Astrocyte (in vitro differentiated cells and primary cell): ENCODE measurements around the gene CLTCL1. TPM values are rescaled to one million over a fixed set of nuclear protein-coding genes. Genes with fewer than 3 reads are reported as not detected.

ENCODE experiments used
- DNase-seq: peaks from one replicate; pipeline ENCODE4 v3.0.0-alpha.2; 2010; ENCODE audit warnings: low read depth
- FAIRE-seq: peaks from 2 replicates; lab custom pipeline; 2011; peaks lifted over from hg19 to GRCh38; lab: Jason Lieb, UNC
- H2AFZ ChIP-seq: 2 replicates; pipeline ENCODE4 v1.6.0; 2012; ENCODE audit warnings: low read depth, low read length, inconsistent platforms
- H3K27ac ChIP-seq: 2 replicates; pipeline ENCODE4 v1.5.1; 2011; ENCODE audit warnings: low read depth, low read length, inconsistent platforms
- H3K27me3 ChIP-seq: 2 replicates; pipeline ENCODE4 v1.6.0; 2011; ENCODE audit warnings: low read length, inconsistent platforms; ENCODE audit not compliant: insufficient read depth
- H3K36me3 ChIP-seq: 2 replicates; pipeline ENCODE4 v1.5.1; 2011; ENCODE audit warnings: low read length, inconsistent platforms; ENCODE audit not compliant: insufficient read depth
- H3K4me1 ChIP-seq: 2 replicates; pipeline ENCODE4 v1.5.1; 2011; ENCODE audit warnings: low read length, inconsistent platforms; ENCODE audit not compliant: insufficient read depth
- H3K4me2 ChIP-seq: 2 replicates; pipeline ENCODE4 v1.6.0; 2012; ENCODE audit warnings: low read length, inconsistent platforms
- H3K4me3 ChIP-seq: 2 replicates; pipeline ENCODE4 v1.5.1; 2011; ENCODE audit warnings: low read depth, mild to moderate bottlenecking, low read length, inconsistent platforms; ENCODE audit not compliant: insufficient read depth
- H3K79me2 ChIP-seq: 2 replicates; pipeline ENCODE4 v1.6.0; 2012; ENCODE audit warnings: mild to moderate bottlenecking, low read length, inconsistent platforms; ENCODE audit not compliant: insufficient read depth
- H3K9ac ChIP-seq: 2 replicates; pipeline ENCODE4 v1.6.0; 2012; ENCODE audit warnings: mild to moderate bottlenecking, low read length, inconsistent platforms
- H3K9me3 ChIP-seq: 2 replicates; pipeline ENCODE4 v1.5.1; 2012; ENCODE audit warnings: low read depth, mild to moderate bottlenecking, low read length, inconsistent platforms; ENCODE audit not compliant: insufficient read depth
- H4K20me1 ChIP-seq: 2 replicates; pipeline ENCODE4 v1.6.0; 2012; ENCODE audit warnings: low read length, inconsistent platforms; ENCODE audit not compliant: insufficient read depth
- H3K27ac Mint-ChIP-seq: one replicate; pipeline ENCODE4 v1.8.0; 2021; ENCODE audit warnings: mild to moderate bottlenecking, mixed read lengths; ENCODE audit not compliant: unreplicated experiment
- H3K27me3 Mint-ChIP-seq: one replicate; pipeline ENCODE4 v1.8.0; 2021; ENCODE audit warnings: low read depth, mixed read lengths; ENCODE audit not compliant: unreplicated experiment
- H3K36me3 Mint-ChIP-seq: one replicate; pipeline ENCODE4 v1.8.0; 2021; ENCODE audit warnings: low read depth, mixed read lengths; ENCODE audit not compliant: unreplicated experiment
- H3K4me1 Mint-ChIP-seq: one replicate; pipeline ENCODE4 v1.8.0; 2021; ENCODE audit warnings: low read depth, mixed read lengths; ENCODE audit not compliant: unreplicated experiment
- H3K4me3 Mint-ChIP-seq: one replicate; pipeline ENCODE4 v1.8.0; 2021; ENCODE audit warnings: mild to moderate bottlenecking, moderate library complexity, mixed read lengths; ENCODE audit not compliant: unreplicated experiment
- H3K9me3 Mint-ChIP-seq: one replicate; pipeline ENCODE4 v1.8.0; 2021; ENCODE audit warnings: mild to moderate bottlenecking, mixed read lengths; ENCODE audit not compliant: unreplicated experiment
- CTCF ChIP-seq: IDR thresholded peaks from 2 replicates; pipeline ENCODE4 v1.5.1; 2011; ENCODE audit warnings: low read depth, mild to moderate bottlenecking, inconsistent platforms, low read length, moderate library complexity; ENCODE audit not compliant: insufficient read depth
- EZH2 ChIP-seq: IDR thresholded peaks from 2 replicates; pipeline ENCODE4 v1.6.1; 2012; ENCODE audit warnings: mild to moderate bottlenecking, low read length, inconsistent platforms; ENCODE audit not compliant: insufficient read depth
- total RNA-seq: library from RNA; stranded (reverse); gene quantifications from 2 replicates; pipeline ENCODE4 v1.2.1, GENCODE V29; 2021

The CLTCL1 gene
- total RNA-seq, 1 donor from 2014 or later = 54.4 TPM

- H3K36me3 ChIP-seq = no peaks in the 10 kb centered on the region
- DNase-seq = no peak
- no peak for FAIRE-seq
Measured at GRCh38 chr22:19214078-19214473, 77.4 kb downstream of the CLTCL1 start.

GRCh38 chr22:19213442-19214077, 78.0 kb downstream of the CLTCL1 start:
- Histone ChIP-seq H3K9ac (no peak overlapping the region), H3K27ac (no peak overlapping the region), H3K4me2 (no peak overlapping the region), H2AFZ (no peak overlapping the region), H3K4me1 (no peaks in the 10 kb centered on the region), H4K20me1 (no peaks in the 10 kb centered on the region), H3K4me3 (no peak overlapping the region), H3K79me2 (no peaks in the 10 kb centered on the region), H3K27me3 (no peaks in the 10 kb centered on the region), H3K36me3 (no peaks in the 10 kb centered on the region), H3K9me3 (no peaks in the 10 kb centered on the region)
- Mint-ChIP-seq H3K4me3 (no peak overlapping the region), H3K27ac (no peak overlapping the region), H3K27me3 (no peaks in the 10 kb centered on the region), H3K36me3 (peaks cover 48% of the 10 kb centered on the region), H3K9me3 (no peaks in the 10 kb centered on the region), H3K4me1 (no peaks in the 10 kb centered on the region)
- no peak for FAIRE-seq
- no peak for DNase-seq
- no peak for TF ChIP-seq EZH2
- TF ChIP-seq CTCF = no peak

More at GRCh38 chr22:19214078-19214473, 77.4 kb downstream of the CLTCL1 start:
- H2AFZ ChIP-seq = no peak overlapping the region
- Mint-ChIP-seq H3K9me3 (no peaks in the 10 kb centered on the region), H3K4me3 (no peak overlapping the region), H3K36me3 (peaks cover 49% of the 10 kb centered on the region), H3K27me3 (no peaks in the 10 kb centered on the region), H3K27ac (no peak overlapping the region), H3K4me1 (no peaks in the 10 kb centered on the region)
- no peak overlapping the region for H3K4me2 ChIP-seq
- no peaks in the 10 kb centered on the region for H3K4me1 ChIP-seq
- H3K27ac ChIP-seq = no peak overlapping the region
- TF ChIP-seq CTCF = no peak
- no peaks in the 10 kb centered on the region for H3K79me2 ChIP-seq
- no peaks in the 10 kb centered on the region for H3K27me3 ChIP-seq
- no peak overlapping the region for H3K4me3 ChIP-seq
- no peaks in the 10 kb centered on the region for H4K20me1 ChIP-seq
- H3K9me3 ChIP-seq = no peaks in the 10 kb centered on the region
- H3K9ac ChIP-seq = no peak overlapping the region

- no peaks in the 10 kb centered on the region for H3K27me3 ChIP-seq
- no peaks in the 10 kb centered on the region for H3K9me3 Mint-ChIP-seq
- no peak overlapping the region for H3K4me3 Mint-ChIP-seq
- H3K9ac ChIP-seq = no peak overlapping the region
- H2AFZ ChIP-seq = no peak overlapping the region
- no peak overlapping the region for H3K27ac Mint-ChIP-seq
- H3K27ac ChIP-seq = no peak overlapping the region
- no peaks in the 10 kb centered on the region for H3K27me3 Mint-ChIP-seq
- no peaks in the 10 kb centered on the region for H3K36me3 ChIP-seq
- no peak overlapping the region for H3K4me2 ChIP-seq
- FAIRE-seq (no peak), DNase-seq (no peak)
- peaks cover 48% of the 10 kb centered on the region for H3K36me3 Mint-ChIP-seq
- H3K9me3 ChIP-seq = no peaks in the 10 kb centered on the region
- TF ChIP-seq CTCF (no peak), EZH2 (no peak)
- H4K20me1 ChIP-seq = no peaks in the 10 kb centered on the region
- no peak overlapping the region for H3K4me3 ChIP-seq
- no peaks in the 10 kb centered on the region for H3K79me2 ChIP-seq
- no peaks in the 10 kb centered on the region for H3K4me1 ChIP-seq
- no peaks in the 10 kb centered on the region for H3K4me1 Mint-ChIP-seq
Measured at GRCh38 chr22:19213001-19213400, 78.5 kb downstream of the CLTCL1 start.
